ENCODE results near the gene DOK1. TPM values are rescaled to one million over a fixed set of nuclear protein-coding genes. Genes with fewer than 3 reads are reported as not detected.
A peak's percentile ranks its signal among the peaks of the same experiment; 100 is the strongest.

The DOK1 gene
- polyA plus RNA-seq, 1 donor (not counting 4 experiments of a cell fraction or from before 2014, with no cell fraction given): 0.97 TPM

DNA sequence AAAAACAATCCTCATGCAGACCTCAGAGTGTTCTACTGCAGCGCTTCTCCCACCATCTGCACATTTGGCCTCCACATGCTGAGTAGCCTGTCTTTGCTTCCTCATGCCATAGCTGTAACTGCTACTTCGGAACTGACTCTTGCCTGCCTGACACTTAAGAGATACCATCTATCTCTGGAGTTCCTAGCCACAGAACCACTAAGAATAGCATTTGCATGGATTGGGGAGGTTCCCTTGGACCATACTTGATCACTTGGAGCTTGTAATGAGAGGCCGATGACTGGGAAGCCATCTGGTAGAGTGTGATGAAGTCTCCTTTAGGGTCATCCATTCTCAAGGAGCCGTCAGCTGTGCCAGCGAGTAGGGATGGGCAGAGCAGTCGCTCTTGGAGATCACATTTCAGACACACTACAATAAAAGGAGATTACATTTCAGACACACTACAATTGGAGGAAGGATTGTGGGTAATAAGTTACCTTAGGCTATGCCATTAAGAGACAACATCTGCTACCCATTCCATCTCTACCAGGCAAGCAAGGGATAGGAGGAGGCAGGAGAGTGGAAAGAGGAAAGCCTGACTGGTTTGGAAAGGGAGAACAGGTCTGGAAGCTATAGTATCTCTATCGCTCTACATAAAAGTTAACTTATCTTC lies 21.8 kb downstream of the DOK1 start:
- no peak overlapping the region for H3K4me3 ChIP-seq (ENCODE audit: control insufficient read depth in 2 of 3, extremely low read depth in 1 of 3, insufficient read depth in 2 of 3, low read depth in 1 of 3, low read length in 3 of 3)
- no peaks in the 10 kb centered on the region for H4K20me1 ChIP-seq (ENCODE audit: control insufficient read depth, extremely low read depth, insufficient read depth, low read length)
- H3K79me2 ChIP-seq (ENCODE audit: control insufficient read depth, insufficient read depth, low read length): no peaks in the 10 kb centered on the region
- dilution Hi-C loops (cut with MboI; ENCODE audit: extremely low pct_ligation_motif_present, low sequenced_read_pairs): no loop called here
- no peak overlapping the region for H3K4me2 ChIP-seq (ENCODE audit: control insufficient read depth, extremely low read depth, insufficient read depth, low read depth, low read length)
- H3K9me3 ChIP-seq (ENCODE audit: control insufficient read depth, low read depth, low read length): no peaks in the 10 kb centered on the region
- DNase-seq (ENCODE audit: low read depth, low spot score) (no peak), FAIRE-seq (no peak)
- H3K36me3 ChIP-seq (ENCODE audit: control insufficient read depth in 2 of 2, extremely low read depth in 1 of 2, insufficient read depth in 2 of 2, low read length in 2 of 2): no peaks in the 10 kb centered on the region
- H3K27ac ChIP-seq (ENCODE audit: control insufficient read depth, insufficient read depth, low read length): no peak overlapping the region
- peaks cover 12% of the 10 kb centered on the region for H3K4me1 ChIP-seq (ENCODE audit: control insufficient read depth, extremely low read depth, insufficient read depth, low read length)
- no peaks in the 10 kb centered on the region for H3K9me1 ChIP-seq (ENCODE audit: control insufficient read depth, extremely low read depth, insufficient read depth, low read length)
- H3K9ac ChIP-seq (ENCODE audit: control insufficient read depth, extremely low read depth, insufficient read depth, low read length): no peak overlapping the region
- TF ChIP-seq, protein P1, sequence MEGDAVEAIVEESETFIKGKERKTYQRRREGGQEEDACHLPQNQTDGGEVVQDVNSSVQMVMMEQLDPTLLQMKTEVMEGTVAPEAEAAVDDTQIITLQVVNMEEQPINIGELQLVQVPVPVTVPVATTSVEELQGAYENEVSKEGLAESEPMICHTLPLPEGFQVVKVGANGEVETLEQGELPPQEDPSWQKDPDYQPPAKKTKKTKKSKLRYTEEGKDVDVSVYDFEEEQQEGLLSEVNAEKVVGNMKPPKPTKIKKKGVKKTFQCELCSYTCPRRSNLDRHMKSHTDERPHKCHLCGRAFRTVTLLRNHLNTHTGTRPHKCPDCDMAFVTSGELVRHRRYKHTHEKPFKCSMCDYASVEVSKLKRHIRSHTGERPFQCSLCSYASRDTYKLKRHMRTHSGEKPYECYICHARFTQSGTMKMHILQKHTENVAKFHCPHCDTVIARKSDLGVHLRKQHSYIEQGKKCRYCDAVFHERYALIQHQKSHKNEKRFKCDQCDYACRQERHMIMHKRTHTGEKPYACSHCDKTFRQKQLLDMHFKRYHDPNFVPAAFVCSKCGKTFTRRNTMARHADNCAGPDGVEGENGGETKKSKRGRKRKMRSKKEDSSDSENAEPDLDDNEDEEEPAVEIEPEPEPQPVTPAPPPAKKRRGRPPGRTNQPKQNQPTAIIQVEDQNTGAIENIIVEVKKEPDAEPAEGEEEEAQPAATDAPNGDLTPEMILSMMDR (optimal IDR thresholded peaks at IDR 0.05 in 1 of 3, IDR thresholded peaks at IDR 0.05 in 1 of 3, conservative IDR thresholded peaks at IDR 0.05 in 1 of 3; ENCODE audit: extremely low read depth in 1 of 3, insufficient read depth in 2 of 3, low read length in 3 of 3): no peak
- TF ChIP-seq EZH2 (IDR thresholded peaks at IDR 0.05; ENCODE audit: low read length): no peak
- H3K27me3 ChIP-seq (ENCODE audit: control insufficient read depth, extremely low read depth, insufficient read depth, low read length): no peaks in the 10 kb centered on the region
- H2AFZ ChIP-seq (ENCODE audit: control insufficient read depth, low read length): no peak overlapping the region

DNA sequence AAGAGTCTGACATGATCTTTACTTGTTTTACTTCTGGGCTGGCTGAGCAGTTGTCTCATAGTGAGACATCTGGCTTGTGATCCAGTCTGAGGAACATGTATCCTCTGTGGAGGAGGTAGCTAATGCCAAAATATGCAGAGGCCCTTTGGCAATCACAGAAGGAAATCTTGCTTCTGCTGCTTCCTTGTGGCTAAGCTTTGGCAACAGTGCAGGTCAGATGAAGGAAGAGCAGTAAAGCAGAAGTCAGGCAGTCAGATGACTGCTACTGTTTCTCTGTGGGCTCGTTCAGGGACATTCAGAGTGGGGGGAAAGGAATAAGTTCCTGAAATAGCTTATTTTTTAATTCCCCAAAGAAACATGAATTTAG lies 22.3 kb downstream of the DOK1 start:
- Histone ChIP-seq H4K20me1 (ENCODE audit: control insufficient read depth, extremely low read depth, insufficient read depth, low read length) (no peaks in the 10 kb centered on the region), H3K4me3 (ENCODE audit: control insufficient read depth in 2 of 3, extremely low read depth in 1 of 3, insufficient read depth in 2 of 3, low read depth in 1 of 3, low read length in 3 of 3) (no peak overlapping the region), H3K27me3 (ENCODE audit: control insufficient read depth, extremely low read depth, insufficient read depth, low read length) (no peaks in the 10 kb centered on the region), H3K27ac (ENCODE audit: control insufficient read depth, insufficient read depth, low read length) (no peak overlapping the region), H2AFZ (ENCODE audit: control insufficient read depth, low read length) (no peak overlapping the region), H3K4me1 (ENCODE audit: control insufficient read depth, extremely low read depth, insufficient read depth, low read length) (peaks cover 12% of the 10 kb centered on the region), H3K9me3 (ENCODE audit: control insufficient read depth, low read depth, low read length) (no peaks in the 10 kb centered on the region), H3K4me2 (ENCODE audit: control insufficient read depth, extremely low read depth, insufficient read depth, low read depth, low read length) (no peak overlapping the region), H3K79me2 (ENCODE audit: control insufficient read depth, insufficient read depth, low read length) (no peaks in the 10 kb centered on the region), H3K36me3 (ENCODE audit: control insufficient read depth in 2 of 2, extremely low read depth in 1 of 2, insufficient read depth in 2 of 2, low read length in 2 of 2) (no peaks in the 10 kb centered on the region), H3K9ac (ENCODE audit: control insufficient read depth, extremely low read depth, insufficient read depth, low read length) (no peak overlapping the region), H3K9me1 (ENCODE audit: control insufficient read depth, extremely low read depth, insufficient read depth, low read length) (no peaks in the 10 kb centered on the region)
- DNase-seq (ENCODE audit: low read depth, low spot score) (no peak), FAIRE-seq (no peak)
- TF ChIP-seq, protein P1 (optimal IDR thresholded peaks at IDR 0.05 in 1 of 3, IDR thresholded peaks at IDR 0.05 in 1 of 3, conservative IDR thresholded peaks at IDR 0.05 in 1 of 3; ENCODE audit: extremely low read depth in 1 of 3, insufficient read depth in 2 of 3, low read length in 3 of 3): peak in 1 of 3 experiments; percentile 30
- TF ChIP-seq EZH2 (IDR thresholded peaks at IDR 0.05; ENCODE audit: low read length): no peak
- dilution Hi-C loops (cut with MboI; ENCODE audit: extremely low pct_ligation_motif_present, low sequenced_read_pairs): no loop called here
